Neural cell (in vitro differentiated cells): Measurements from ENCODE around the gene SDK2.

Experiments used
- CTCF ChIP-seq: fragments of 450-650 bp; IDR thresholded peaks from 2 replicates; pipeline ENCODE4 v1.5.1; 2014; ENCODE audit warnings: antibody characterized with exemption, mild to moderate bottlenecking, moderate library complexity; ENCODE audit not compliant: poor library complexity, severe bottlenecking
- EZH2 ChIP-seq: fragments of 200-600, 300-800 bp; shearing (Covaris generic), sonication (generic); IDR thresholded peaks from 2 replicates; pipeline ENCODE4 v1.6.1; 2014; ENCODE audit warnings: antibody characterized with exemption, low read length, borderline replicate concordance, mild to moderate bottlenecking; ENCODE audit not compliant: insufficient read depth, poor library complexity, severe bottlenecking
- TAF1 ChIP-seq: IDR thresholded peaks from 2 replicates; pipeline ENCODE4 v1.6.1; 2012; ENCODE audit warnings: low read depth

- no peak for TF ChIP-seq CTCF
- TF ChIP-seq TAF1, result no peak
- no peak for TF ChIP-seq EZH2
Measured at GRCh38 chr17:73436954-73437353, 207.3 kb downstream of the SDK2 start.
